PFSK-1 (cell line): ENCODE data around the gene SRPRA.

Experiments used
- FOXP2 ChIP-seq: optimal IDR thresholded peaks from 2 replicates; pipeline ENCODE3; 2011; ENCODE audit warnings: borderline replicate concordance, control low read depth, inconsistent platforms; ENCODE audit not compliant: insufficient read depth; ENCODE audit errors: extremely low read length, extremely low read depth
- POLR2AphosphoS5 ChIP-seq: IDR thresholded peaks from 2 replicates; pipeline ENCODE4 v1.6.1; 2012; ENCODE audit warnings: low read depth, mild to moderate bottlenecking, control low read depth, low read length, moderate library complexity
- SIN3A ChIP-seq: IDR thresholded peaks from 2 replicates; pipeline ENCODE4 v1.6.1; 2012; ENCODE audit warnings: mild to moderate bottlenecking, low read length, moderate library complexity, borderline replicate concordance; ENCODE audit not compliant: insufficient read depth
- TAF1 ChIP-seq: IDR thresholded peaks from 2 replicates; pipeline ENCODE4 v1.6.1; 2012; ENCODE audit warnings: low read length, control low read depth, borderline replicate concordance; ENCODE audit not compliant: insufficient read depth
- TF ChIP-seq, protein P1 (sequence below), 2 experiments: IDR thresholded peaks; 2 replicates each; pipeline versions ENCODE4 v1.6.1 to v1.8.0; 2011 to 2012; ENCODE audit warnings: low read depth in 2 of 2, low read length in 2 of 2, control low read depth in 1 of 2, inconsistent platforms in 1 of 2, mild to moderate bottlenecking in 1 of 2, moderate library complexity in 1 of 2; ENCODE audit not compliant: insufficient read depth in 1 of 2

The SRPRA gene

DNA sequence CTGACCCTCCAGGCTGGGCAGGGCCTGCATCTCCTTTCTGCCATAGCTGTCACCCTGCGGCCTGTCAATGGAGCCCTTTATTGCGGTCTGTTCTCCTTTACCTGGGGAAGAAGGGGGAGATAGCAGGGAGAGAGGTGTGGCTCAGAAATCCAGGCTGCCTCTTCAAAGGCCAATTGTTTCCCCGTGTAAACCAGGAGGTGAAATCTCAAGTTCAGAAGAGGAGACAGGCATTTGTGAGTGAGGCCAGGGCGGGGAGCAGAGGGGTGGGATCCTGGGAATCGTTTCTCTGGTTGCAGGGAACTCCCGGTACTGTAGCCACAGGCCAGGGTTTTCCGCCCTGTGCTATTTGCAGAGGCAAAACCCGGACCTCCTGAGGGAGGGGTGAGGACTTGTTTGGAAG, 44.3 kb upstream of the SRPRA start:
- TF ChIP-seq TAF1 (no peak), POLR2AphosphoS5 (no peak), SIN3A (no peak), FOXP2 (no peak)
- TF ChIP-seq, protein P1, sequence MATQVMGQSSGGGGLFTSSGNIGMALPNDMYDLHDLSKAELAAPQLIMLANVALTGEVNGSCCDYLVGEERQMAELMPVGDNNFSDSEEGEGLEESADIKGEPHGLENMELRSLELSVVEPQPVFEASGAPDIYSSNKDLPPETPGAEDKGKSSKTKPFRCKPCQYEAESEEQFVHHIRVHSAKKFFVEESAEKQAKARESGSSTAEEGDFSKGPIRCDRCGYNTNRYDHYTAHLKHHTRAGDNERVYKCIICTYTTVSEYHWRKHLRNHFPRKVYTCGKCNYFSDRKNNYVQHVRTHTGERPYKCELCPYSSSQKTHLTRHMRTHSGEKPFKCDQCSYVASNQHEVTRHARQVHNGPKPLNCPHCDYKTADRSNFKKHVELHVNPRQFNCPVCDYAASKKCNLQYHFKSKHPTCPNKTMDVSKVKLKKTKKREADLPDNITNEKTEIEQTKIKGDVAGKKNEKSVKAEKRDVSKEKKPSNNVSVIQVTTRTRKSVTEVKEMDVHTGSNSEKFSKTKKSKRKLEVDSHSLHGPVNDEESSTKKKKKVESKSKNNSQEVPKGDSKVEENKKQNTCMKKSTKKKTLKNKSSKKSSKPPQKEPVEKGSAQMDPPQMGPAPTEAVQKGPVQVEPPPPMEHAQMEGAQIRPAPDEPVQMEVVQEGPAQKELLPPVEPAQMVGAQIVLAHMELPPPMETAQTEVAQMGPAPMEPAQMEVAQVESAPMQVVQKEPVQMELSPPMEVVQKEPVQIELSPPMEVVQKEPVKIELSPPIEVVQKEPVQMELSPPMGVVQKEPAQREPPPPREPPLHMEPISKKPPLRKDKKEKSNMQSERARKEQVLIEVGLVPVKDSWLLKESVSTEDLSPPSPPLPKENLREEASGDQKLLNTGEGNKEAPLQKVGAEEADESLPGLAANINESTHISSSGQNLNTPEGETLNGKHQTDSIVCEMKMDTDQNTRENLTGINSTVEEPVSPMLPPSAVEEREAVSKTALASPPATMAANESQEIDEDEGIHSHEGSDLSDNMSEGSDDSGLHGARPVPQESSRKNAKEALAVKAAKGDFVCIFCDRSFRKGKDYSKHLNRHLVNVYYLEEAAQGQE (IDR thresholded peaks at IDR 0.05; ENCODE audit: insufficient read depth in 1 of 2, low read depth in 2 of 2, low read length in 2 of 2) = no peak

DNA sequence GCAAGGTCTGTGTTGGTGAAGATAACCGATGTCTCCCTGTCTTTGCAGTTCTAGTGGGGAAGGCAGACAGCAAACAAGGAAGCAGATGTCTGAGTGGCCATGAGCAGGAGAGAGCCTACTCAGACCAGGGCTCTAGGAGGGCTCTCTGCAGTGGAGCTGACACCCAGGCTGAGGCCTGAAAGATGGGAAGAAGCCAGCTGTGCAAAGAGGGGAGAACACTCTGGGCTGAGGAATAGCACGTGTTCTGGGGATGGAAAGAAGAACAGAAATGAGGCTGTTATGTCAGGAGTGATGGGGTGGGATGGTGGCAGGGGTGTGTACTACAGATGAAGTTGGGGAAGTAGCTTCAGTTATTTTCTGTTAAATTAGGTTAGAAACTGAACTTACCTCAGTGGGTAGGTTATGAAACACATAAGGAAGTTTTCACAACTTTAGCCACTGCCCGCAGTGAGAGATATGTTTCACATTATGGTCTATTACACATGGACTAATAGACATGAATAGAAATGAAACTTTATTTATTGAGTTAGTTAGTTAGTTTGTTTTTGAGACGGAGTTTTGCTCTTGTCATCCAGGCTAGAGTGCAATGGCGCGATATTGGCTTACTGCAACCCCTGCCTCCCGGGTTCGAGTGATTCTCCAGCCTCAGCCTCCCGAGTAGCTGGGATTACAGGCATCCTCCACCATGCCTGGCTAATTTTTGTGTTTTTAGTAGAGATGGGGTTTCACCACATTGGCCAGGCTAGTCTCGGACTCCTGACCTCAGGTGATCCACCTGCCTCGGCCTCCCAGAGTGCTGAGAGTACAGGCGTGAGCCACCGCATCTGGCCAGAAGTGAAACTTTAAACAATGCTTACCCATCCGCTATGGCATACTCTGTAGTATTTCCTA, 43.0 kb upstream of the SRPRA start:
- TF ChIP-seq SIN3A (no peak), FOXP2 (no peak), TAF1 (no peak)
- TF ChIP-seq, protein P1 (IDR thresholded peaks at IDR 0.05; ENCODE audit: insufficient read depth in 1 of 2, low read depth in 2 of 2, low read length in 2 of 2) = no peak

DNA sequence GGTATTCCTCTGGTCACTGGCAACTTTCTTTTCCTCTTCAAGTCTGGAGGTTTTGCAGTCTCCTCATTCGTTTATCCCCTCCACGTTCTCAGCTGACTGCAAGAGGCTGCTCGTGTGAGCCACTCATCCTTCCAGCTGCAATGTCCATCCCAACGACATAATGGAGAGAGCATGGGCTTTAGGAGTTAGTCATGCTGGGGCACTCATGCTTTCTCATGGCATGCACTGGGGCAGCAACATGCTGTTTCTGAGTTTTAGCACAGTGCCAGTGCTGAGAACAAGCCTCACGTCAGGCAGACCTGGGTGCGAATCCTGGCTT, 42.3 kb upstream of the SRPRA start:
- TF ChIP-seq TAF1 = no peak
- TF ChIP-seq FOXP2 = no peak
- no peak for TF ChIP-seq POLR2AphosphoS5
- no peak for TF ChIP-seq SIN3A
- TF ChIP-seq, protein P1 (IDR thresholded peaks at IDR 0.05; ENCODE audit: insufficient read depth in 1 of 2, low read depth in 2 of 2, low read length in 2 of 2) = no peak

DNA sequence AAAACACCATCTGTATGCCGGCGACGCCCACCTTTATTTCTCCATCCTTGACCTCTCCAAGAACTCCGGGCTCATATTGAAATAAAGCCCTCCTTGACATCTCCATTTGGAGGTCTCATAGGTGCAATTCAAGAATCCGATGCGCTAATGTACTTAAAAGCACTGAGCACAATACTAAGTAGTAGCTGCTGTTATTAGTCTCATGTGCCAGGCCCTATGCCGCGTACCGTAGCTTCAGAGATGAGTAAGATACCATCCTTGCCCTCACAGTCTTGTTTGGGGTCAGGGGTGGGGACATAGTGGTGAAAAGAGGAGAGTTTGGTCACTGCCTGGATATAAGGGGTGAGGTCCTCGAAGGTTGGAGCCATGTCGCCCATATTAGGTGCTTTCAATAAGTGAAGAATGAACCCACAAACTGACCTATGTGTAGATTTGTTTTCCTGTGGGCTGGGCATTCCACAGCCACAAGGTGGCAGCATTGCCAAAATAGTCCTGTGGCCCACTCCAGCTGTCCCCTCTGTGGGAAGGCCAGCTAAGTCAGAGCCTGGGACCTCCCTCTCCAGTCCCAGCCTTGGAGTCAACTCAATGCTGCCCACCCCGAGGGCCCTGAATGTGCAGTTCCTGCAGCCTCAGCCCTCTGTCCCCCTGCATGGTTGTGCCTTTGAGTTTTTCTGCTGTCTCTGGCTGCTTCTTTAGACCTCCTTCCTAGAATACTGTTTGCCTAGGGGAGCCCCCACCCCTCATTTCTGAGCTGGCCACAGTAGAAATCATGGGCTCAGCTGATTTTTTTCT, 41.7 kb upstream of the SRPRA start:
- TF ChIP-seq SIN3A (no peak), TAF1 (no peak), FOXP2 (no peak), POLR2AphosphoS5 (no peak)
- TF ChIP-seq, protein P1 (IDR thresholded peaks at IDR 0.05; ENCODE audit: insufficient read depth in 1 of 2, low read depth in 2 of 2, low read length in 2 of 2) = no peak
